ENCODE results near the gene PLXDC2.

Gene PLXDC2

GRCh38 chr10:20157314-20157713 lies 341.1 kb downstream of the PLXDC2 start:
- TF ChIP-seq CTCF (IDR thresholded peaks at IDR 0.05; ENCODE audit: low read depth, low read length, missing control alignments), result no peak
- no peak for DNase-seq (ENCODE audit: extremely low read depth, low read depth)
- no peak overlapping the region for H3K4me3 ChIP-seq (replicated peaks; ENCODE audit: low read depth, low read length)

- H3K4me3 ChIP-seq (replicated peaks; ENCODE audit: low read depth, low read length), result no peak overlapping the region
- no peak for TF ChIP-seq CTCF (IDR thresholded peaks at IDR 0.05; ENCODE audit: low read depth, low read length, missing control alignments)
- no peak for DNase-seq (ENCODE audit: extremely low read depth, low read depth)
Observed at GRCh38 chr10:20158086-20158485, 341.9 kb downstream of the PLXDC2 start.

GRCh38 chr10:20162123-20162522 lies 345.9 kb downstream of the PLXDC2 start:
- no peak for DNase-seq (ENCODE audit: extremely low read depth, low read depth)

GRCh38 chr10:20166096-20166675 lies 350.0 kb downstream of the PLXDC2 start:
- DNase-seq (ENCODE audit: extremely low read depth, low read depth), result no peak

More at GRCh38 chr10:20162123-20162522, 345.9 kb downstream of the PLXDC2 start:
- no peak for TF ChIP-seq CTCF (IDR thresholded peaks at IDR 0.05; ENCODE audit: low read depth, low read length, missing control alignments)
- no peak overlapping the region for H3K4me3 ChIP-seq (replicated peaks; ENCODE audit: low read depth, low read length)

GRCh38 chr10:20170661-20171060 lies 354.4 kb downstream of the PLXDC2 start:
- no peak for DNase-seq (ENCODE audit: extremely low read depth, low read depth)

More at GRCh38 chr10:20166096-20166675, 350.0 kb downstream of the PLXDC2 start:
- H3K4me3 ChIP-seq (replicated peaks; ENCODE audit: low read depth, low read length), result no peak overlapping the region
- no peak for TF ChIP-seq CTCF (IDR thresholded peaks at IDR 0.05; ENCODE audit: low read depth, low read length, missing control alignments)

GRCh38 chr10:20173046-20173445 lies 356.8 kb downstream of the PLXDC2 start:
- no peak for DNase-seq (ENCODE audit: extremely low read depth, low read depth)
- H3K4me3 ChIP-seq (replicated peaks; ENCODE audit: low read depth, low read length), result no peak overlapping the region
- no peak for TF ChIP-seq CTCF (IDR thresholded peaks at IDR 0.05; ENCODE audit: low read depth, low read length, missing control alignments)

More at GRCh38 chr10:20170661-20171060, 354.4 kb downstream of the PLXDC2 start:
- H3K4me3 ChIP-seq (replicated peaks; ENCODE audit: low read depth, low read length), result no peak overlapping the region
- no peak for TF ChIP-seq CTCF (IDR thresholded peaks at IDR 0.05; ENCODE audit: low read depth, low read length, missing control alignments)

GRCh38 chr10:20175719-20176118 lies 359.5 kb downstream of the PLXDC2 start:
- no peak for TF ChIP-seq CTCF (IDR thresholded peaks at IDR 0.05; ENCODE audit: low read depth, low read length, missing control alignments)
- no peak for DNase-seq (ENCODE audit: extremely low read depth, low read depth)
- H3K4me3 ChIP-seq (replicated peaks; ENCODE audit: low read depth, low read length), result no peak overlapping the region

Data from HFF-Myc (cell line).